MM.1S (cell line): ENCODE measurements around the gene CPXM2.

Source experiments
- CTCF ChIP-seq: fragments of 300-600 bp; sonication (generic); IDR thresholded peaks from 2 replicates; pipeline ENCODE4 v1.5.1; 2016; ENCODE audit warnings: antibody characterized with exemption, low read length, mixed read lengths
- EZH2 ChIP-seq: fragments of 300-600 bp; sonication (generic); optimal IDR thresholded peaks from 2 replicates; pipeline ENCODE3; 2017; ENCODE audit warnings: low read depth, mild to moderate bottlenecking, antibody characterized with exemption, low read length, mixed read lengths

DNA sequence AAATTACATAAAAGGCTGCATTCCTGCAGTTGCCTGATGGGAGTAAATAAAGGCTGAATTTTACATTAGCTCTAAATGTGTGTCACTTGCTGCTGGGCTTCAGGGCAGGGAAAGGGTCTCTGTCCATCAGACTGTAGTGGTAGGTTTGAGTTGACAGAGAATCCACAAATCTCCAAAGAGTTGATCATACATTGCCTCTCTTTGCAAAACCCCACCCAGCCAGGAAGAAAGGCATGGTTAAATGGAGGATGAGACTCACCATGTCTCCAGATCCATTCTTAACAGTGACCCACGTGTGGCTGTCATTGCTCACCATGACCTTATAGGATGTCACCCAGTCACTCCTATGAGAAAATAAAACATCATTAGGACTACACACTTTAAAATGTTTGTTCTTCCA is 92.8 kb downstream of the CPXM2 start:
- no peak for TF ChIP-seq CTCF
- TF ChIP-seq EZH2 = no peak
